Panc1 (cell line): ENCODE measurements around the gene RNF220.

Source experiments
- REST ChIP-seq, 2 experiments: IDR thresholded peaks; 2 replicates each; pipeline ENCODE4 v1.6.1; 2011 to 2012; ENCODE audit warnings: low read depth in 2 of 2, control low read depth in 1 of 2, low read length in 1 of 2, mild to moderate bottlenecking in 1 of 2, moderate library complexity in 1 of 2; ENCODE audit not compliant: insufficient read depth in 1 of 2
- TF ChIP-seq, protein P1 (sequence below): fragments of 450-650 bp; IDR thresholded peaks from 2 replicates; pipeline ENCODE4 v1.5.1; 2017; ENCODE audit warnings: mild to moderate bottlenecking

- TF ChIP-seq, protein P1, sequence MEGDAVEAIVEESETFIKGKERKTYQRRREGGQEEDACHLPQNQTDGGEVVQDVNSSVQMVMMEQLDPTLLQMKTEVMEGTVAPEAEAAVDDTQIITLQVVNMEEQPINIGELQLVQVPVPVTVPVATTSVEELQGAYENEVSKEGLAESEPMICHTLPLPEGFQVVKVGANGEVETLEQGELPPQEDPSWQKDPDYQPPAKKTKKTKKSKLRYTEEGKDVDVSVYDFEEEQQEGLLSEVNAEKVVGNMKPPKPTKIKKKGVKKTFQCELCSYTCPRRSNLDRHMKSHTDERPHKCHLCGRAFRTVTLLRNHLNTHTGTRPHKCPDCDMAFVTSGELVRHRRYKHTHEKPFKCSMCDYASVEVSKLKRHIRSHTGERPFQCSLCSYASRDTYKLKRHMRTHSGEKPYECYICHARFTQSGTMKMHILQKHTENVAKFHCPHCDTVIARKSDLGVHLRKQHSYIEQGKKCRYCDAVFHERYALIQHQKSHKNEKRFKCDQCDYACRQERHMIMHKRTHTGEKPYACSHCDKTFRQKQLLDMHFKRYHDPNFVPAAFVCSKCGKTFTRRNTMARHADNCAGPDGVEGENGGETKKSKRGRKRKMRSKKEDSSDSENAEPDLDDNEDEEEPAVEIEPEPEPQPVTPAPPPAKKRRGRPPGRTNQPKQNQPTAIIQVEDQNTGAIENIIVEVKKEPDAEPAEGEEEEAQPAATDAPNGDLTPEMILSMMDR, result no peak
- no peak for TF ChIP-seq REST (IDR thresholded peaks at IDR 0.05; ENCODE audit: insufficient read depth in 1 of 2, low read depth in 2 of 2, low read length in 1 of 2)
Observed at GRCh38 chr1:44559913-44560312, 154.9 kb downstream of the RNF220 start.
